Activated CD4-positive, alpha-beta T cell treated with anti-CD3 and anti-CD28 coated beads for 4 hours (primary cell): ENCODE results near the gene NUP43.
"Not testable (repeated sequence)": the region's sequence is repeated elsewhere in the genome, so short reads cannot be mapped to it uniquely, and the experiment has no call there.

Source experiments
- DNase-seq, 2 donors: peaks; one replicate each; pipeline ENCODE4 v3.0.0-alpha.2; 2020

NUP43 gene

DNA sequence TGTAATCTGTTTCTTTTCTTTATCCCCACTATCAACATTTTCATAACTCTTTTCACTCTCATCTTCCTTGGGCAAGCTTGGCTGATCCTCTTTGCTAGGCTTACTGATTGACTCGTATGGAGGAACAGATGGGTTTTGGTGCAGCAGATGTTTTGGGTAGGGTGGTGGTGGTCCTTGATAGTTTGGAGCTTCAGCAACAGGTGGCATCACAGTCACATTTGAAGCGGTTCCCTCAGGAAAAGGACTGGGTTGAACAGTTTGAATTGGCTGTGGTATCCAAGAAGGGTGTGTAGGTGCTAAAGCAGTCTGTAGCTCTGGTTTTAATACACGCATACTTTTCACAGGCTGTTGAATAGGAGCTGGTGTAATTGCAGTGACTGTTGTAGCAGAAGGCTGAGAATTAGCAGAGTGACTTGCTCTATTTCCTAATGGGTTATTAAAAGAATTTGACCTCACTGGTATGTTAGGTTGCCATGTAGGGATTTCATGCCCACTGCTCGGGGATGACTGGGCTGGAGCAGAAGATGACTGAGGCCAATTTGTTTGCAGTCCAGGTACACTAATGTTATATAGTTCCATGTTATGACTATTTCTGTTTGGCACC is 63.0 kb downstream of the NUP43 start:
- DNase-seq = no peak

DNA sequence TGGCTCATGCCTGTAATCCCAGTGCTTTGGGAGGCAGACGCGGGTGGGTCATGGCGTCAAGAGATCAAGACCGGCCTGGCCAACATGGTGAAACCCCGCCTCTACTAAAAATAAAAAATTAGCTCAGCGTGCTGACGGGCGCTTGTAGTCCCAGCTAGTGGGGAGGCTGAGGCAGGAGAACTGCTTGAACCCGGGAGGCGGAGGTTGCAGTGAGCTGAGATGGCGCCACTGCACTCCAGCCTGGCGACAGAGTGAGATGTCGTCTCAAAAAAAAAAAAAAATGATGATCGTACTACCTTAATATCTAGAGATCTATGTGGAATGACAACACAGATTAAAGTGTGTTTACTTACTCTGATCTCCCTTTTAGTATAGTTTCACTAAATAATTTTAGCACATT is 64.5 kb downstream of the NUP43 start:
- DNase-seq = not testable (repeated sequence)

DNA sequence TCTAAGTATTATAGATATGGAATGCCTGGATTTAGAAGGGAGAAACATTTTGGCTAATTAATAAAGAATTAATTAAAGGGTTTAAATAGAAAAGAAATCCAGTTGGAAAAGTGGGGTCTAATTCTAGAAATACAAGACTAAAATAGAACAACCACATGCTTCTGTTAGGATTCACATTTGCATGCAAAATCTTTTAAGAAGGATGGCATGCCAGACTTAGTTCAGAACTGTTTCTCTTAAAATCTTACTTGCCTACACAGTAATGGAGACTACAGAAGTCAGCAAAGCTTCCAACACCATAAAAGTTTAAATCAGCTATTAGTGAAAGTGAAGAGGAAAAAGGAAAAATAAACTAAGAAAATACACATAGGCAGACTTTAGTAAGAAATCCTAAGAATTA is 65.1 kb downstream of the NUP43 start:
- no peak for DNase-seq

DNA sequence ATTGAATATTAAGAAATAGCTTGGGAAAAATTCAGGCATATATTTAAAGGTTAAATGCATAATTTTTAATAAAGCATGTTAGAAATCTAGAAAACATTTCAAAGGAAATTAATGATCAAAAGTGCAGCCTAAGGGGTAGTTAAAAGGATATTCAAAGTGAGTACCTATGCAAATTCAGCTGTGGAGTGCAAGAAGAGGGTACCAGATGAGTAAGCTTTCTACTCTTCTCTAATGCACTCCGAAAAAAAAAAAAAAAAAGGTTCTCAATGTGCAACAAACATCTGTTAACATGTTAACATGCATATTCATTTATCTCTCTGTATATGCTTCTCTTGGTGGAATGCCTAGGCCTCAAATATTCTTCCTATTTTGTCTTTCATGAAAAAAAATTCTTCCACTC is 65.8 kb downstream of the NUP43 start:
- DNase-seq = no peak
